OCI-LY7 (cell line): ENCODE data around the gene COL17A1. TPM values are rescaled to one million over a fixed set of nuclear protein-coding genes. Genes with fewer than 3 reads are reported as not detected.

Experiments used
- BruUV-seq: library from RNA; stranded (reverse); fragments of 400-500 nt; replicated peaks from 2 replicates; lab custom pipeline; 2021; lab: Mats Ljungman, UMichigan
- CTCF ChIA-PET: fragments of 300-600 bp; sonication (Branson Sonifier 250); formaldehyde crosslinking; loops from one replicate; lab custom pipeline; 2022; ENCODE audit warnings: antibody characterized with exemption; ENCODE audit not compliant: unreplicated experiment; lab: Charles Lee
- POLR2A ChIA-PET: fragments of 300-600 bp; sonication (Branson Sonifier 250); formaldehyde crosslinking; loops from one replicate; lab custom pipeline; 2022; ENCODE audit warnings: antibody characterized with exemption; lab: Charles Lee
- DNase-seq: peaks from one replicate; pipeline ENCODE4 v3.0.0-alpha.2; 2015; ENCODE audit warnings: low spot score
- H2AFZ ChIP-seq: fragments of 200-600 bp; sonication (generic), shearing (Covaris generic); 2 replicates; pipeline ENCODE4 v1.6.1; 2014; ENCODE audit warnings: mild to moderate bottlenecking, antibody characterized with exemption, low read length, moderate library complexity
- H3K27ac ChIP-seq: fragments of 200-600 bp; sonication (generic); 2 replicates; pipeline ENCODE4 v1.5.1; 2014; ENCODE audit warnings: mixed run types, low read depth, mild to moderate bottlenecking, moderate library complexity, low read length, inconsistent platforms; ENCODE audit not compliant: poor library complexity, severe bottlenecking
- H3K36me3 ChIP-seq: fragments of 200-600 bp; sonication (generic); 2 replicates; pipeline ENCODE4 v1.6.1; 2014; ENCODE audit warnings: mild to moderate bottlenecking, antibody characterized with exemption, low read length, moderate library complexity, mixed read lengths; ENCODE audit not compliant: insufficient read depth
- H3K4me1 ChIP-seq: fragments of 200-600 bp; sonication (generic); 2 replicates; pipeline ENCODE4 v1.5.1; 2014; ENCODE audit warnings: mild to moderate bottlenecking, low read length; ENCODE audit not compliant: insufficient read depth, poor library complexity, severe bottlenecking
- H3K4me2 ChIP-seq: fragments of 200-600 bp; sonication (generic); 2 replicates; pipeline ENCODE4 v1.6.1; 2014; ENCODE audit warnings: mild to moderate bottlenecking, low read length
- H3K4me3 ChIP-seq: fragments of 200-600 bp; sonication (generic); 2 replicates; pipeline ENCODE4 v1.5.1; 2014; ENCODE audit warnings: mild to moderate bottlenecking, low read depth, low read length; ENCODE audit not compliant: poor library complexity, severe bottlenecking
- H3K79me2 ChIP-seq: fragments of 200-600 bp; sonication (generic); 2 replicates; pipeline ENCODE4 v1.6.1; 2016; ENCODE audit warnings: low read depth, mild to moderate bottlenecking, low read length, moderate library complexity, mixed read lengths; ENCODE audit not compliant: insufficient read depth
- H3K9me2 ChIP-seq: fragments of 200-600 bp; sonication (generic); 2 replicates; pipeline ENCODE4 v1.6.1; 2016; ENCODE audit warnings: mild to moderate bottlenecking, low read length, mixed read lengths; ENCODE audit not compliant: insufficient read depth
- H3K9me3 ChIP-seq: fragments of 200-600 bp; sonication (generic); 2 replicates; pipeline ENCODE4 v1.6.1; 2014; ENCODE audit warnings: mild to moderate bottlenecking, mixed run types, low read length, mixed read lengths
- H4K20me1 ChIP-seq: fragments of 200-600 bp; sonication (generic); 2 replicates; pipeline ENCODE4 v1.6.1; 2014; ENCODE audit warnings: mild to moderate bottlenecking, antibody characterized with exemption, low read length, moderate library complexity, mixed read lengths; ENCODE audit not compliant: insufficient read depth
- EZH2phosphoT487 ChIP-seq: fragments of 200-600 bp; sonication (generic); IDR thresholded peaks from 2 replicates; pipeline ENCODE4 v1.6.1; 2018; ENCODE audit warnings: low read depth, borderline replicate concordance, mild to moderate bottlenecking, mixed run types, antibody characterized with exemption, low read length, moderate library complexity, mixed read lengths
- intact Hi-C: fragments of 100-400 bp; cut with micrococcal nuclease; formaldehyde crosslinking; loops from one replicate; pipeline ENCODE4 v1.10.0; 2022; ENCODE audit not compliant: unreplicated experiment
- total RNA-seq, 2 experiments: library from RNA; depleted of rRNA in 1 of 2; stranded (reverse); fragments of >200 nt in 1 of 2; shearing (Covaris generic) in 1 of 2; gene quantifications; 2 replicates each; pipeline ENCODE4 v1.2.3, GENCODE V29; 2014 to 2022
- TF ChIP-seq, protein P1 (sequence below): fragments of 200-600 bp; sonication (generic); conservative IDR thresholded peaks from 2 replicates; pipeline ENCODE4 v1.5.1; 2014; ENCODE audit warnings: mild to moderate bottlenecking, antibody characterized with exemption, low read length, moderate library complexity, mixed read lengths

COL17A1 gene
- total RNA-seq, 2 experiments from 2014 or later: 0.17 TPM; not detected in 1

DNA sequence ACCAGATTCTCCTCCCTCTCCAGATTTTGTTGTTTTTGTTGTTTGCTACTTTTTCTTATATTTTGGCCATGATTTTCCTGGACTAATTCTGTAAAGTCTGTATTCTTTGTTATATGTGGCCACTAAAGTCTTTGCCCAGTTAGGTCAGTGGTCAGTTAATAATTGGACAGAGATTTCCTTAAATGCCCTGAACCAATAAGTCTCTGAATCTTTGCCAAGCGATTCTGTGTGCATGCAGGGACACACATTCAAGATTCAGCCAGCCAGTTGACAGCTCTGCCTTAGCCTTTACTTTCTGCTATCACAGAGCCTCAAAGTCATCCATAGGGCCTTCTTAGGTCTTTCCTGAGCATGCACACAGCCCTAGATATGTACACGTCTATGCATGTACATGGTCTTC is 11.0 kb upstream of the COL17A1 start:
- no peaks in the 10 kb centered on the region for H4K20me1 ChIP-seq
- no TSS peak for BruUV-seq
- H3K27ac ChIP-seq: no peak overlapping the region
- no peaks in the 10 kb centered on the region for H3K9me3 ChIP-seq
- no peaks in the 10 kb centered on the region for H3K9me2 ChIP-seq
- TF ChIP-seq, protein P1, sequence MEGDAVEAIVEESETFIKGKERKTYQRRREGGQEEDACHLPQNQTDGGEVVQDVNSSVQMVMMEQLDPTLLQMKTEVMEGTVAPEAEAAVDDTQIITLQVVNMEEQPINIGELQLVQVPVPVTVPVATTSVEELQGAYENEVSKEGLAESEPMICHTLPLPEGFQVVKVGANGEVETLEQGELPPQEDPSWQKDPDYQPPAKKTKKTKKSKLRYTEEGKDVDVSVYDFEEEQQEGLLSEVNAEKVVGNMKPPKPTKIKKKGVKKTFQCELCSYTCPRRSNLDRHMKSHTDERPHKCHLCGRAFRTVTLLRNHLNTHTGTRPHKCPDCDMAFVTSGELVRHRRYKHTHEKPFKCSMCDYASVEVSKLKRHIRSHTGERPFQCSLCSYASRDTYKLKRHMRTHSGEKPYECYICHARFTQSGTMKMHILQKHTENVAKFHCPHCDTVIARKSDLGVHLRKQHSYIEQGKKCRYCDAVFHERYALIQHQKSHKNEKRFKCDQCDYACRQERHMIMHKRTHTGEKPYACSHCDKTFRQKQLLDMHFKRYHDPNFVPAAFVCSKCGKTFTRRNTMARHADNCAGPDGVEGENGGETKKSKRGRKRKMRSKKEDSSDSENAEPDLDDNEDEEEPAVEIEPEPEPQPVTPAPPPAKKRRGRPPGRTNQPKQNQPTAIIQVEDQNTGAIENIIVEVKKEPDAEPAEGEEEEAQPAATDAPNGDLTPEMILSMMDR: no peak
- TF ChIP-seq EZH2phosphoT487: no peak
- DNase-seq: no peak
- no peaks in the 10 kb centered on the region for H3K4me1 ChIP-seq
- H2AFZ ChIP-seq: no peak overlapping the region
- ChIA-PET POLR2A (no interaction called here), CTCF (no interaction called here)
- H3K36me3 ChIP-seq: no peaks in the 10 kb centered on the region
- no peaks in the 10 kb centered on the region for H3K79me2 ChIP-seq
- no peak overlapping the region for H3K4me3 ChIP-seq
- intact Hi-C loops: no loop called here
- H3K4me2 ChIP-seq: no peak overlapping the region

DNA sequence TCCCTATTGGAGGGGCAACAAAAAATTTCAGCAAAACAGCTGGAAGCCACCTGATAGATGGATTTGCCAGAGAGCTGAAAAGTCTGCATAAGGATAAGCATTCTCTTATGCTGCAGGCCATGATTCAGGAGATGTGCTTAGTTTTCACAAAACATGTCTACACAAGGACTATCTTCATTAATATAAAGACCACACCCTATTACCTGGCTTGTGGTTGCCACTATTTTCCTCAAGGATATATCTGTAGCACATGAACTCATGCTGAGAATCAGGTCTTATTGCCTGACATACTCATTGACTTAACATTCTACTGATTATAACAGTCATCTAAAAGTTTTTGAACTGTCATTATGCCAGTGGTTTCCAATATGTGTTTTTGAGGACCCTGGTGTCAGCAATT is 7.1 kb upstream of the COL17A1 start:
- no peaks in the 10 kb centered on the region for H3K79me2 ChIP-seq
- no peak overlapping the region for H3K4me3 ChIP-seq
- H3K4me1 ChIP-seq: no peaks in the 10 kb centered on the region
- H3K4me2 ChIP-seq: no peak overlapping the region
- intact Hi-C loops: no loop called here
- no TSS peak for BruUV-seq
- CTCF ChIA-PET: no interaction called here
- H3K9me2 ChIP-seq: no peaks in the 10 kb centered on the region
- DNase-seq: no peak
- H3K27ac ChIP-seq: no peak overlapping the region
- H3K36me3 ChIP-seq: no peaks in the 10 kb centered on the region
- TF ChIP-seq, protein P1: no peak
- TF ChIP-seq EZH2phosphoT487: no peak
- no peaks in the 10 kb centered on the region for H4K20me1 ChIP-seq
- no peak overlapping the region for H2AFZ ChIP-seq
- no peaks in the 10 kb centered on the region for H3K9me3 ChIP-seq
- POLR2A ChIA-PET: no interaction called here

DNA sequence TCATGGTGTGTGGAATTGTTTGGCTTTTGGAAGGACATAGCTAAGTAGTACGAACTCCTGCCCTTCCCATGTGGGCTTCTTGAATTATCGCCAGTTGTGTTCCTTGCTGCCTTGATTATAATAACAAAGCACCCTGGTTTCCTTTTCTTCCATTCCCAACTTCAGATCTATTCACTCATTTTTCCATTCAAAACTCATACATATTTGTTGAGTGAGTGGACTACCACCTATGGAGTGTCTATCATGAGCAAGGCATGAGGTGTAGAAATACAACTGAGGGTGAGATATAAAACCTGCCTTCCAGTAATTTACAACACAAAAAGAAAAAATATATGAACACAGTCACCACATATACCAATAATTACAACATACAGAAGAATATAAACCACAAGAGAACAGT is 4.9 kb upstream of the COL17A1 start:
- Histone ChIP-seq H3K4me2 (no peak overlapping the region), H4K20me1 (no peaks in the 10 kb centered on the region), H3K36me3 (no peaks in the 10 kb centered on the region), H3K9me2 (no peaks in the 10 kb centered on the region), H3K4me3 (no peak overlapping the region), H3K9me3 (no peaks in the 10 kb centered on the region), H3K4me1 (no peaks in the 10 kb centered on the region), H3K79me2 (no peaks in the 10 kb centered on the region), H3K27ac (no peak overlapping the region), H2AFZ (no peak overlapping the region)
- ChIA-PET CTCF (no interaction called here), POLR2A (interaction anchor here (0.7 kb wide), 1 partner anchor 9 kb away, joined by 3 read pairs; no protein-coding TSS in a partner anchor)
- TF ChIP-seq, protein P1: no peak
- TF ChIP-seq EZH2phosphoT487: no peak
- no TSS peak for BruUV-seq
- intact Hi-C loops: no loop called here
- DNase-seq: no peak
